GM12864 (cell line): Measurements from ENCODE around the gene NOLC1.

Experiments used
- DNase-seq: peaks from one replicate; pipeline ENCODE4 v3.0.0-alpha.2; 2011; ENCODE audit warnings: low read depth
- H3K4me3 ChIP-seq: 2 replicates; pipeline ENCODE4 v1.5.1; 2011; ENCODE audit warnings: mild to moderate bottlenecking, low read depth, low read length, control low read depth
- TF ChIP-seq, protein P1 (sequence below): IDR thresholded peaks from 2 replicates; pipeline ENCODE4 v1.5.1; 2011; ENCODE audit warnings: low read depth, mild to moderate bottlenecking, moderate library complexity, low read length, control low read depth, inconsistent platforms; ENCODE audit errors: missing control alignments

Gene NOLC1

DNA sequence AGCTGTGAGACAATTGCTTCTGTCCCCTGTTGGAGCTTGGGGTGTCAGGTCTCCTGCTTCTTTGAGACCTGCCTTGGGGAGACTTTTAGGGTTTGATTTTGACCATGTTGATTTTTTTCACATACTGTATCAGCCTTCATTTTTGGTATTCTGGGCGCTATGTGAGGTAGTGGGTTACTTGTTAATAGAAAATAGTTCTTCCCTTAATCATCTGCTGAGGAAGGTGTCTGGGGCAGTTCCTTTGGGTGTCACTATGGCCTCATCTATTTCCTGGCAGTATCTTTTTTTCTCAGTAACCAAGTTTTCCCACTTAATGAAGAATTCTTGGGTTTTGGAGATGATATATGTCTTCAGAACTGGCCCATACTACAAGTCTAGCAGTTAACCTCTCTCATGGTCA is 4.6 kb upstream of the NOLC1 start:
- no peak for DNase-seq
- H3K4me3 ChIP-seq, result no peak overlapping the region
- TF ChIP-seq, protein P1, sequence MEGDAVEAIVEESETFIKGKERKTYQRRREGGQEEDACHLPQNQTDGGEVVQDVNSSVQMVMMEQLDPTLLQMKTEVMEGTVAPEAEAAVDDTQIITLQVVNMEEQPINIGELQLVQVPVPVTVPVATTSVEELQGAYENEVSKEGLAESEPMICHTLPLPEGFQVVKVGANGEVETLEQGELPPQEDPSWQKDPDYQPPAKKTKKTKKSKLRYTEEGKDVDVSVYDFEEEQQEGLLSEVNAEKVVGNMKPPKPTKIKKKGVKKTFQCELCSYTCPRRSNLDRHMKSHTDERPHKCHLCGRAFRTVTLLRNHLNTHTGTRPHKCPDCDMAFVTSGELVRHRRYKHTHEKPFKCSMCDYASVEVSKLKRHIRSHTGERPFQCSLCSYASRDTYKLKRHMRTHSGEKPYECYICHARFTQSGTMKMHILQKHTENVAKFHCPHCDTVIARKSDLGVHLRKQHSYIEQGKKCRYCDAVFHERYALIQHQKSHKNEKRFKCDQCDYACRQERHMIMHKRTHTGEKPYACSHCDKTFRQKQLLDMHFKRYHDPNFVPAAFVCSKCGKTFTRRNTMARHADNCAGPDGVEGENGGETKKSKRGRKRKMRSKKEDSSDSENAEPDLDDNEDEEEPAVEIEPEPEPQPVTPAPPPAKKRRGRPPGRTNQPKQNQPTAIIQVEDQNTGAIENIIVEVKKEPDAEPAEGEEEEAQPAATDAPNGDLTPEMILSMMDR, result no peak

DNA sequence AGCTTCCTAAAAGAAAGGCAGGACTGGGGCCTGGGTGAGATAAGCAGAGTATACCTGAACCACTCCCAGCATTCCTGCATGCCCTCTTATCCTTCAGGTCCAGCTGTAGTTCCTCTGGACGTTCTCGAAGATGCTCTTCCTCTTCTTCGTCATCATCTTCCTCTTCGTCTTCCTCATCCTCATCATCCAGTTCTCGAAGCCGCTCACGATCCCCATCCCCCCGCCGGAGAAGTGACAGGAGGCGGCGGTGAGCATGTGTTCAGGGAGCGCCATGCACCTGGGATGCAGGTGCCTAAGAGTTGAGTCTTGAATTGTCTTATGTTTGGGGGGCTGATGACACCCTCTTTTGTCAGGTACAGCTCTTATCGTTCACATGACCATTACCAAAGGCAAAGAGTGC is 3.9 kb upstream of the NOLC1 start:
- no peak for DNase-seq
- no peak overlapping the region for H3K4me3 ChIP-seq
- TF ChIP-seq, protein P1, result no peak

DNA sequence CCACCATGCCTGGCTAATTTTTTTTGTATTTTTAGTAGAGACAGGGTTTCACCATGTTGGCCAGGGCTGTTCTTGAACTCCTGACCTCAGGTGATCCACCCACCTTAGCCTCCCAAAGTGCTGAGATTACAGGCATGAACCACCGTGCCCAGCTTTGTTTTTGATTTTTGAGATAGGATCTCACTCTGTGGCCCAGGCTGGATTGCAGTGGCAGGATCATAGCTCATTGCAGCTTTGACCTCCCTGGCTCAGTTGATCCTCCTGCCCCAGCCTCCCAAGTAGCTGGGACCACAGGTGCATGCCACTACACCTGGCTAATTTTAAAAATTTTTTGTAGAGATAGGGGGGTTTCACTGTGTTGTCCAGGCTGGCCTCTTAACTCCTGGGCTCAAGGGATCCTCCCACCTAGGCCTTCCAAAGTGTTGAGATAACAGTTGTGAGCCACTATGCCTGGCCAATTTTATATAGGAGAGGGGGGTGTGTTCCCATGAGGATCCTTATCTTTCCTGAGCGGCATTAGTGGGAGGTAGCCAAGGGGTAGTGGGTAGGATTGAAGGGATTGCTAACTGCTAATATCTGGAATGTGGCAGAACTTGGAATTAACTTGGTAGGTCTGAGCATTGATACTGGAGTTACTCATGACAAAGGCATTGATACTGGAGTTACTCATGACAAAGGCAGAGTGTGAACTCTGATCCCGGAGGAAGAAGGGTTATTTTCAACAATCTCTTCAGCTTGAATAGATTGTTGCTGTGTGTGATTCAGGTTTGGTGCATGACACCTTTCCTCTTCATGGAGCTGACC is 1.0 kb upstream of the NOLC1 start:
- DNase-seq, result no peak
- peak overlapping the region; percentile 42; the same call in 1 of the 2 replicates for H3K4me3 ChIP-seq
- TF ChIP-seq, protein P1, result no peak

DNA sequence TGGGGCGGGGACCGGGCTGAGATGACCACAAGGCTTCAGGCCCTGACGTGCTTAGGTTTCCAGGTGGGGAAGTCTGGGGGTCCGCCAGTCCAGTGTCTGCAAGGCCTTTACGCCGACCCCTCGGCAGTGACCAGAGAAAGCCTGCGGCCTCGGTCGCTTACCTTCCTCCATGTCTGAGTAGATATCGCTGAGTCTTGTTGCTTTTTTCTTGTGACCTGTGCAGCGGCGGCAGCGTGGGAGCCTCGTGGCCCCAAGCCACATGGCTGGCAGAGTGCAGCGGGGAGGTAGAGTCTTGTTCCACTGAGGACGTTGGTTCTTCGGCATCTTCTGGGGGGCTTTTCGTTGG is 329 bp downstream of the NOLC1 start:
- TF ChIP-seq, protein P1, result no peak
- H3K4me3 ChIP-seq, result peak overlapping the region; percentile 75
- no peak for DNase-seq

DNA sequence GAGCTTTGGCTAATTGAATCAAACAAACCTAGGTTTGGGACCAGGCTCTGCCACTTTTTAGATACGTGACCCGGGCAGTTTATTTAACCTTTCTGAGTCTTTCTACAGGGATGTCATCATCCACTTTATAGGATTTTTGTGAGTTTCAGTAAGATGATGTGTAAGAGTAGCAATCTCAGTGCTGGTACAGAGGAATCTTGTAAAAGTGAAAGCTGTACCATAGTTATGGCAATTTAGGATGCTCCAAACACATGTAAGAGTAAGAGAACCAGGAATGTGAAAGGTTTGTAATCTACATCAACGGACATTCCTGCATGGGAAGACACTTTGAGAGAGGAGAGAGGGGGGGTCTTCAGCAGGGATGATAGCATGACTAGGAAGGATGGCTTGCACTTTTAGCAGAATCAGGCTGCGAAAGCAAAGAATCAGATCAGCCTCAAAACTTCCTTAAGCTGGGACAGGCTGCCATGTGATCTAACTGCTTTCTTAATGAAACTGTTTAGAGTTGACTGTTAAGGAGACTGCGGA is 968 bp downstream of the NOLC1 start:
- DNase-seq, result no peak
- TF ChIP-seq, protein P1, result no peak

DNA sequence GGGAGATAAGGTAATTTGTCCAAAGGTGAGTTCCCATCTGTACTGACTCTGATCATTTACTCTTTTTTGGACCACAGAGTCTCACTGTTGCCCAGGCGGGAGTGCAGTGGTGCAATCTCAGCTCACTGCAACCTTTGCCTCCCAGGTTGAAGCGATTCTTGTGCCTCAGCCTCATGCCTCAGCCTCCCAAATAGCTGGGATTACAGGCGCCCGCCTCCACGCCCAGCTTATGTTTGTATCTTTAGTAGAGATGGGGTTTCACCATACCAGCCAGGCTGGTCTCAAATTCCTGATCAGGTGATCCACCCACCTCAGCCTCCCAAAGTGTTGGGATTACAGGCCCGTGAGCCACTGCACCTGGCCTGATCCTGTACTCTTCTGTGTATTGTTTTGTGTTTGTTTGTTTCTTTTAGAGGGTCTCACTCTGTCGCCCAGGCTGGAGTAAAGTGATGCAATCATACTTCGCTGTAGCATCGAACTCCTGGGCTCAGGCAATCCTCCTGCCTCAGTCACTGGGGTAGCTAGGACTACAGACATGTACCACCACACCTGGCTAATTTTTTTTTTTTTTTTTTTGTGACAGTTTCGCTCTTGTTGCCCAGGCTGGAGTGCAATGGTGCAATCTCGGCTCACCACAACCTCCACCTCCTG is 2.4 kb downstream of the NOLC1 start:
- no peak for DNase-seq
- H3K4me3 ChIP-seq, result no peak overlapping the region
- TF ChIP-seq, protein P1, result no peak

More for the DNA sequence above, 968 bp downstream of the NOLC1 start:
- H3K4me3 ChIP-seq, result peak overlapping the region; percentile 75
